ENCODE measurements around the gene RAPGEF2. TPM values are rescaled to one million over a fixed set of nuclear protein-coding genes. Genes with fewer than 3 reads are reported as not detected.
"Not testable (repeated sequence)": the region's sequence is repeated elsewhere in the genome, so short reads cannot be mapped to it uniquely, and the experiment has no call there.

The RAPGEF2 gene
- total RNA-seq, 1 donor from 2014 or later, result 56.4 TPM

DNA sequence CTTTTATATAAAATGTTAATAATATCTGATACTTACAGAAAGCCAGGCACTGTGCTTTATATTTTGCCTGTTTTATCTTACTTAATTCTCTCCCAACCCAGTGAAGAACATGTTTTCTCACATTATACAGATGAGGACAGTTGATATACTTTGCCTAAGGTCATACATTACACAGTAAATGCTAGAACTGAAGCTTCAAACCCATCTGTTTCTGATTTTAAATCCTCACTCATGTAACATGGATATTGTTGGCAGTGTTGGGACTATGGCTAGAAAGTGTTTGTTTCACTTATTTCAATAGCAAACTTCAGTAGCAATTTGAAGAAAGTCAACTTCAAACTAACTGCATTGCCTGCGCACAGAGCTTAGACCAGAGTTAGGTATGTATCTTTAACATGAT lies 57.4 kb downstream of the RAPGEF2 start:
- no peak for DNase-seq (ENCODE audit: low spot score)

- DNase-seq (ENCODE audit: low spot score), result not testable (repeated sequence)
Observed at GRCh38 chr4:159161436-159161835, 58.6 kb downstream of the RAPGEF2 start.

- no peak for DNase-seq (ENCODE audit: low spot score)
Observed at GRCh38 chr4:159162576-159162975, 59.7 kb downstream of the RAPGEF2 start.

DNA sequence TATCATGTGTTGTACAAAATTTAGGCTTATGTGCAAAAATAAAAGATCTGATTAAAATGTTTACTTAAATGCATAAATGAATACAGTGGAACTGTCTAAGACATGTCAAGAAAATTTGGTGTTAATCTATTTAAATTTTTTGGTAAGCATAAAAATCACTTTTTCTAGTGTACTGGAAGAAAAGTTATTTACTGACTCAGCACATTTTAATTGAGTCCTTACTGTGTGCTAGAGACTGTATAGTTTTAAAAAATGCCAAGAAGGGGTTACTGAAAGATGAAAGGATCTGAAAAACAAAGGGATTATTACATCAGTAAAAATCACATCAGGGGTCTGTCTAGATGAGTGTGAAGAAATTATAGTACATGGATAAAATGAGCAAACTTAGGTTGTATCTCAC lies 60.6 kb downstream of the RAPGEF2 start:
- DNase-seq (ENCODE audit: low spot score), result no peak

- no peak for DNase-seq (ENCODE audit: low spot score)
Observed at GRCh38 chr4:159169404-159170302, 66.8 kb downstream of the RAPGEF2 start.

GRCh38 chr4:159171287-159171686 lies 68.4 kb downstream of the RAPGEF2 start:
- DNase-seq (ENCODE audit: low spot score), result no peak

DNA sequence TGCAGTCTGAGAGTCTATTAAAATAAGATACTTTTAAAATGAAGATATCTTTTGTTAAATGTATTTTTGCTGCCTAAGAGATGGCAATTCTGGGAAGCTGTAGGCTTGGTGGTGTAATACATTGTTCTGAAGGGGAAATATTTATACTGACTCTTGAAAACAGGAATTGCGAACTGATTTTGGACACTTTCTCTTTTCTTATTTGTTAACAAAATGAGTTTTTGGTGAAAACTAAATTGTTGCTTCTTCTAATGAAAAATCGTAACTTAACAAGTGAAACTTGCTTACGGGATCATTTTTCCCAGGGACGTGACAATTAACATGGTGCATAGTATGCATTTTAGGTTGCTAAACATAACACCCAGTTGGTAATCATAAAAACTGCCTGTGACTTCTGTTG lies 71.0 kb downstream of the RAPGEF2 start:
- no peak for DNase-seq (ENCODE audit: low spot score)

DNA sequence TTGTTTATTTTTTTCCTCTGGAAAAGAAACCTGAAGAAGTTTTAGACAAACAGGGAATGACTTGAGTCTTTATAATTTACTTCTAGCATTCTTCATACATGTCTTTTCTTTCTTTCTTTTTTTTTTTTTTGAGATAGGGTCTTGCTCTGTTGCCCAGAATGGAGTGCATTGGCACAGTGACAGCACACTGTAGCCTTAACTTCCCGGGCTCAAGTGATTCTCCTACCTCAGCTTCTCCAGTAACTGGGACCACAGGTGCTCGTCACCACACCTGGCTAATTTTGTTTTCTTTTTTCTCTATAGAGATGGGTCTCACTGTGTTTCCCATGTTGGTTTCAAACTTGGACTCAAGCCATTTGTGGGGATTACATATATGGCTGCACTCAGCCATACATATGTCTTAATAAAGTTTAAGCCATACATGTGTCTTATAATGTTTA lies 71.8 kb downstream of the RAPGEF2 start:
- no peak for DNase-seq (ENCODE audit: low spot score)

DNA sequence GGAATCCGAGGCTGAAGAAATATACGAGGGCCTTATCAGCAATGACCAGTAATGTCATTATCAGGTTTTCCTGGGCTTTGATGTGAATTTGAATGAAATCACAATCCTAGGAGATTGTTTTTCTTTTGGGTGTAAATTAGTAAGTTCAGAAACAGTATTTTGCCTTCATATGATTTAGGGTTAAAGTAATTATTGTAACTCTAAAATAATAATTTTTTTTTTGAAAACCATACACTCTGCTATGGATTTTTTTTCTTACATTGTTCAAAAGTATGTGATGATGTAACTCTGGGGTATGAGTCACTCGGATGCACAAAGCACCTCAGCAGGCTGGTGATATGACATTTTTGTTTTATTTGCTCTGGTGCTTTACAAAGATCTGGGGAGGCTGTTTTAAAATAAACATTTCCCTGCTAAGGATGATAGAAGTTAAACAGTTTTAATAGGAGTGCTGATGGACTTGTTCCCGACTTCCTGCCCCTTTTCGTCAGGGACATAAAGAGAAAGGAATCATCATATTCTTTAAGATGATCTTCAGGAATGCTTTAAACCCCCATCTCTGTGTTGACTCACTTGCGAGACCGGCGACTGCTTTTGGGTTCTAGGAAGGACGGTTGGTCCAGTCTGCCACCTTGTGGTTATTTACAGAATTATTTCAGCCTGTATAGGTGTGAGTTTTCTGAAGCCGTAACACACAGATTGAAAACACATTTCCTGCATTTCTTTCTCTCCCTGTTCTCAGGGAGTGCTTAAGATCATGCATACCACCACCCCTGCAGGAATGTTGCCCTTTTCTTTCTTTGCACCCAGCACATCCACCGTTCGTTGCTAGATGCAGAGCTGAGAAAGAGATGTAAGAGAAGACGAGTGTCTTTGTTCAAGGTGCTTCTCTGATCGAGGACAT lies 72.5 kb downstream of the RAPGEF2 start:
- DNase-seq (ENCODE audit: low spot score), result peak; percentile 64

- no peak for DNase-seq (ENCODE audit: low spot score)
Observed at GRCh38 chr4:159175989-159176375, 73.1 kb downstream of the RAPGEF2 start.

DNA sequence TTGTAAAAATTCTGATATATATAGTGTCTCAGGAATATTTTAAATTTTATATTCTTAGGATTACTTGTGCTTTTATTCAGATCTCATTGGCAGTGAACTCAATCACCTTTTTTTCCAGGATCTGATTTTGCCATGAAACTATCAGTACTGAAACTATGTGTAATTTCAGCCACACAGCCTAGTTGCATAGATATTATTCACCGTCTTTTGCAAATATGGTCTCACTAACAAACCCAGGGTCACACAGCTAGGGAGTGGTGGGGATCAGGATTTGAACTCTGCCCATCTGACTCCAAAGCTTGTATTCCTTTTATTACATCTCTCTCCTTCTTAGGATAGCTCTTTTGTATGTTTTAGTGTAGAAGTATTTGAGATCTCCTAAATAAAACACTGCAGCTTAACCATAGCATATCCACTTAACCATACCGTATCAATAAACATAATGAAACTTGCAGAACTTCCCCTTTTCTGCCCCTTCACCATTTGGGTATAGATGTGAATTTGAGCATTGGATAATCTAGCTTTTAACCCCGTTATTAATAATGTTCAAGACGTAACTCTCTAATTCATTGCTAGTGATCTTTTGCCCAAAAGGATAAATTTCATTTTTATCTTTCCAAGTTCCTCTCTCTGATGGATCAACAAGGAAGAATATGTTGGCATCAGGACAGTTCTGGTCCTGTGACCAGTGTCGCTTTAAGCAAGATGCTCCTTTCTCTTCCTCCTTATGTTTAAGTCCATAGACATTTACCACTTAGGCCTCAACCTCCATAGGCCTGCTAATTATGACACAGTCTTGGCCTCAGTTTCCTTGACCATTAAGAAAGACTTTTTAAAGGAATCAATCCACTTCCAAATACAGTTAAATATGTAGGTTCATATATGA lies 74.6 kb downstream of the RAPGEF2 start:
- no peak for DNase-seq (ENCODE audit: low spot score)

GRCh38 chr4:159178151-159178546 lies 75.3 kb downstream of the RAPGEF2 start:
- DNase-seq (ENCODE audit: low spot score), result no peak

- DNase-seq (ENCODE audit: low spot score), result no peak
Observed at GRCh38 chr4:159178979-159179969, 76.4 kb downstream of the RAPGEF2 start.

DNA sequence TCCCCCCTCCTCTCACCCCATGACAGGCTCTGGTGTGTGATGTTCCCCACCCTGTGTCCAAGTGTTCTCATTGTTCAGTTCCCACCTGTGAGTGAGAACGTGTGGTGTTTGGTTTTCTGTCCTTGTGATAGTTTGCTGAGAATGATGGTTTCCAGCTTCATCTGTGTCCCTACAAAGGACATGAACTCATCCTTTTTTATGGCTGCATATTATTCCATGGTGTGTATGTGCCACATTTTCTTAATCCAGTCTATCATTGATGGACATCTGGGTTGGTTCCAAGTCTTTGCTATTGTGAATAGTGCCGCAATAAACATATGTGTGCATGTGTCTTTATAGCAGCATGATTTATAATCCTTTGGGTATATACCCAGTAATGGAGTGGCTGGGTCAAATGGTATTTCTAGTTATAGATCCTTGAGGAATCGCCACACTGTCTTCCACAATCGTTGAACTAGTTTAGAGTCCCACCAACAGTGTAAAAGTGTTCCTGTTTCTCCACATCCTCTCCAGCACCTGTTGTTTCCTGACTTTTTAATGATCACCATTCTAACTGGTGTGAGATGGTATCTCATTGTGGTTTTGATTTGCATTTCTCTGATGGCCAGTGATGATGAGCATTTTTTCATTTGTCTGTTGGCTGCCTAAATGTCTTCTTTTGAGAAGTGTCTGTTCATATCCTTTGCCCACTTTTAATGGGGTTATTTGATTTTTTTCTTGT lies 81.2 kb downstream of the RAPGEF2 start:
- not testable (repeated sequence) for DNase-seq (ENCODE audit: low spot score)

GRCh38 chr4:159185591-159186023 lies 82.7 kb downstream of the RAPGEF2 start:
- no peak for DNase-seq (ENCODE audit: low spot score)

DNA sequence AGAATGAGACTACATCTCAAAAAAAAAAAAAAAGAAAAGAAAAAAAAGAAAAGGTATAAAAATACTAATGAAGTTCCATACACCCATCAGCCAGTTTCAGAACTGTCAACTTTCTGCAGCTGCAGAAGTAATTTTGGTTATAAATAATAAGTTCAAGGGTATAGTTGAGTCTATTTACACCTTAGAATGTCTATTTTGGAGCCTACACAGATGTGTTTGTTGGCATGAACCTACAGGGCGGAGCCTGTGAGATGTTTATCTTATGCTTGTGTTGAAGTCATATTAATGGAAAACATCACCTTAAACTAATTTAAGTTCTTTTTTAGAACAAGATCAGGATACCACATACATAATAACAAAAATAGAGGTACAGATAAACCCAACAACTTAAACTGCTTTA lies 85.8 kb downstream of the RAPGEF2 start:
- DNase-seq (ENCODE audit: low spot score), result no peak

GRCh38 chr4:159190651-159191050 lies 87.8 kb downstream of the RAPGEF2 start:
- no peak for DNase-seq (ENCODE audit: low spot score)

DNA sequence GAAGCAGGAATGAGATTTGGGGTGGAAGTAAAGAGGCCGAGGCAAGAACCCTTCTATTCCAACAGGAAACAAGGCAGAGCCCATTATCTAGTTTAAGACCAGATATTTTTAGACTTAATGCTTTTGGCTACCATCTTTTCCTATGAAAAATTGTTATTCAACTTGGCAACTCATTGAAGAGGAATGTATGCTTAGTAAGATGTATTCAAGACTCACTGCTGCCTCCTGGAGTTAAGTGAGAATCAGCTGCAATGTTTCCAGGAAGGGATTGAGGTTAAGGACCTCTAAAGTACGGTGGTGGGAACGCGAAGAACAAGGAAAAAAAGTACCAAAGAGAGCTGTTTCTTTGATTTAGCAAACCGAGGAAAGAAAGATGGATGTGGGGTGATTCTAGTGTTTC lies 89.1 kb downstream of the RAPGEF2 start:
- DNase-seq (ENCODE audit: low spot score), result no peak

- no peak for DNase-seq (ENCODE audit: low spot score)
Observed at GRCh38 chr4:159193046-159193620, 90.3 kb downstream of the RAPGEF2 start.

Data from ureter (tissue), 1 donor.